Measurements from ENCODE around the gene GIMAP8.

DNA sequence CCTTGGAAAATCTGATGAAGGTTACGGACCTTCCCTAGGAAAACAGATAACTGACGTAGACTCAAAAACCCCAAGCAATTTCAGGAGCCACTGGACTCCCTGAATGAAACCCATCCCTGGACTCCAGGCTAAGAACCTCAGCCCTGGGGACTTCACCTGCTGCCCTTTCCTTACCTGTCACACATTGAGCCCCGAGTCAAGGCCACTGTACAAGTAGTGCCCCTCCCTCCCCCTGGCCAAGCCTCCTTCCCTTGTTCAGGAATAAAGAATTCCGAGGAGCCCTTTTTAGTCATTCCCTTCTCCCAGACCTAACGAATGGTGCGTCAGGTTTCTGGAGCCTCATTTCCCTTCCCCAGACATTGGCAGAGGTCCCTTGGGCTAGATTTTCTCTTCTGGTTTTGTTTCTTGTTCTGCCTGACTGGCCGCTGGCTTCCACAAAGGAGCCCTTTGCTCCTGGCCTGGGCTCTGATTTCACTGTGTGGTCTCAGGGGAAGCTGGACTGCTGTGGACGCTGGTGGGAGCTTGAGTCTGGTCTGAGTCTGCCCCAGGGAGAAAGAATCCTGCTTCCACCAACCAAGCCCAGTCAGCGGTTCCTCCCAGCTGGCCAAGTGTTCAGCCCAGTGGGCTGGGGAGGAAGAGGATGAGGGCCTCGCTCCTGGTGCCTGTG is 39.6 kb upstream of the GIMAP8 start:
- no peak for TF ChIP-seq POLR2A (IDR thresholded peaks at IDR 0.05; ENCODE audit: low read depth, low read length)
- no peak for TF ChIP-seq POLR2AphosphoS5 (IDR thresholded peaks at IDR 0.05; ENCODE audit: low read depth, low read length)
- TF ChIP-seq TAF1 (IDR thresholded peaks at IDR 0.05; ENCODE audit: borderline replicate concordance, low read depth, low read length), result no peak

Measured in GM12892 (cell line).